GM12801 (cell line): ENCODE data around the gene C1RL.

Experiments used
- CTCF ChIP-seq: IDR thresholded peaks from one replicate; pipeline ENCODE4 v1.5.1; 2011; ENCODE audit warnings: control low read depth; ENCODE audit not compliant: insufficient read length; ENCODE audit errors: extremely low read depth

The C1RL gene

GRCh38 chr12:7117670-7118069, 8.7 kb upstream of the C1RL start:
- no peak for TF ChIP-seq CTCF

- no peak for TF ChIP-seq CTCF
These were observed 7.9 kb upstream of the C1RL start for GRCh38 chr12:7116916-7117315.

- TF ChIP-seq CTCF, result no peak
These were observed 7.2 kb upstream of the C1RL start for GRCh38 chr12:7116196-7116595.

- no peak for TF ChIP-seq CTCF
These were observed 5.8 kb upstream of the C1RL start for GRCh38 chr12:7114851-7115250.

GRCh38 chr12:7114008-7114407, 5.0 kb upstream of the C1RL start:
- no peak for TF ChIP-seq CTCF

- no peak for TF ChIP-seq CTCF
These were observed 4.4 kb upstream of the C1RL start for GRCh38 chr12:7113389-7113871.

GRCh38 chr12:7112041-7112440, 3.0 kb upstream of the C1RL start:
- no peak for TF ChIP-seq CTCF

GRCh38 chr12:7110661-7111060, 1.6 kb upstream of the C1RL start:
- no peak for TF ChIP-seq CTCF
